ENCODE measurements around the gene AKT3.
A peak's percentile ranks its signal among the peaks of the same experiment; 100 is the strongest.

Gene AKT3

GRCh38 chr1:243487649-243488227, 362.3 kb downstream of the AKT3 start:
- DNase-seq (ENCODE audit: low spot score), result no peak

GRCh38 chr1:243487036-243487648, 362.9 kb downstream of the AKT3 start:
- no peak for DNase-seq (ENCODE audit: low spot score)

- DNase-seq (ENCODE audit: low spot score), result no peak
Observed at GRCh38 chr1:243483952-243484351, 366.1 kb downstream of the AKT3 start.

- no peak for DNase-seq (ENCODE audit: low spot score)
Observed at GRCh38 chr1:243483071-243483771, 366.8 kb downstream of the AKT3 start.

- DNase-seq (ENCODE audit: low spot score), result no peak
Observed at GRCh38 chr1:243482141-243483022, 367.7 kb downstream of the AKT3 start.

GRCh38 chr1:243481101-243481500, 368.9 kb downstream of the AKT3 start:
- DNase-seq (ENCODE audit: low spot score), result no peak

GRCh38 chr1:243477731-243478290, 372.2 kb downstream of the AKT3 start:
- DNase-seq (ENCODE audit: low spot score), result no peak

- peak; percentile 81 for DNase-seq (ENCODE audit: low spot score)
Observed at GRCh38 chr1:243475966-243476365, 374.1 kb downstream of the AKT3 start.

GRCh38 chr1:243474906-243475305, 375.1 kb downstream of the AKT3 start:
- no peak for DNase-seq (ENCODE audit: low spot score)

- no peak for DNase-seq (ENCODE audit: low spot score)
Observed at GRCh38 chr1:243474136-243474881, 375.7 kb downstream of the AKT3 start.

- no peak for DNase-seq (ENCODE audit: low spot score)
Observed at GRCh38 chr1:243473227-243474135, 376.6 kb downstream of the AKT3 start.

- no peak for DNase-seq (ENCODE audit: low spot score)
Observed at GRCh38 chr1:243471754-243472745, 378.0 kb downstream of the AKT3 start.

- DNase-seq (ENCODE audit: low spot score), result peak; percentile 55
Observed at GRCh38 chr1:243471026-243471685, 378.9 kb downstream of the AKT3 start.

GRCh38 chr1:243470502-243470901, 379.5 kb downstream of the AKT3 start:
- DNase-seq (ENCODE audit: low spot score), result peak; percentile 54

GRCh38 chr1:243469497-243469896, 380.5 kb downstream of the AKT3 start:
- DNase-seq (ENCODE audit: low spot score), result no peak

- no peak for DNase-seq (ENCODE audit: low spot score)
Observed at GRCh38 chr1:243465738-243466137, 384.3 kb downstream of the AKT3 start.

GRCh38 chr1:243465081-243465480, 385.0 kb downstream of the AKT3 start:
- DNase-seq (ENCODE audit: low spot score), result no peak

- DNase-seq (ENCODE audit: low spot score), result no peak
Observed at GRCh38 chr1:243462929-243463697, 386.9 kb downstream of the AKT3 start.

Data from globus pallidus (tissue), 1 donor.